GM18508 (cell line): ENCODE results near the gene TAGLN2.

ENCODE experiments used
- ATAC-seq: cut with Tn5 transposase; IDR thresholded peaks from one replicate; pipeline ENCODE4 v1.9.1; 2021; ENCODE audit warnings: moderate number of reproducible peaks; ENCODE audit not compliant: insufficient read depth, unreplicated experiment

TAGLN2 gene

DNA sequence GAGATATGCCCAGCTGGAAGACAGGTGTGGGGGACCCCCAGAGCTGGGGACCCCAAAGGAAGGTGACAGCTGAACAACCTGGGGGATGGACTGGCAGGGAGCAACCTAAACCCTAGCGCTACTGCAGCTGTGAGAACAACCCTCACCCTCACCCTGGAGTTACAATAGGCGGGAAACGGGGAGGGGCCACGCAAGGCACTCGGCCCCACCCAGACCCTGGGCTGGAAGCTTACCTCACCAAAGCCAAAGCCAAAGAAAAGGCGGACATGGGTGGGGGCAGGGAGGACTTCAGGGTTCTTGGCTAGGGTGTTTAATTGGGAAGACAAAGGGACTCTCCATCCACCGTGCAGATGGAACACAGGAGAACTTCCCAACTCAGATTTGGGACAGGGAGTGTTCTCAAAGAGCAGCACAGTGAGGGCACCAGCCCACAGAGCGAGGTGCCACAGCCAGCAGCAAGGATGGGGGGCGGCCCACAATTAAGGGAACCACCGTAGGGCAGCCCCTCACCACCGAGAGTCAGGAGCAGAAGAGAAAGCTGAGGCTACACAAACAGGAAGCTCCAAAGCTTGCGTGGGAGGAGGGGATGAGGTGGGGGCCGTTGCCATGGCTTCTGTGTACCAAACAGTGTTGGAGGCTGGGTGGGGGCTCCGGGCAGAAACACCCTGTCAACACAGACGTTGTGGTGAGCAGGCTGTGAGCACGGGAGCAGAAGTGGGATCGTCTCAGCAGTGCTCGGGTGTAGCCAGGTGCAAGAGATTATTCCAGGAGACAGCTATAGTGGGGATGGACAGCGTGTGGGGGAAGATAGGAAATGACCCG lies 1.9 kb downstream of the TAGLN2 start:
- no peak for ATAC-seq

DNA sequence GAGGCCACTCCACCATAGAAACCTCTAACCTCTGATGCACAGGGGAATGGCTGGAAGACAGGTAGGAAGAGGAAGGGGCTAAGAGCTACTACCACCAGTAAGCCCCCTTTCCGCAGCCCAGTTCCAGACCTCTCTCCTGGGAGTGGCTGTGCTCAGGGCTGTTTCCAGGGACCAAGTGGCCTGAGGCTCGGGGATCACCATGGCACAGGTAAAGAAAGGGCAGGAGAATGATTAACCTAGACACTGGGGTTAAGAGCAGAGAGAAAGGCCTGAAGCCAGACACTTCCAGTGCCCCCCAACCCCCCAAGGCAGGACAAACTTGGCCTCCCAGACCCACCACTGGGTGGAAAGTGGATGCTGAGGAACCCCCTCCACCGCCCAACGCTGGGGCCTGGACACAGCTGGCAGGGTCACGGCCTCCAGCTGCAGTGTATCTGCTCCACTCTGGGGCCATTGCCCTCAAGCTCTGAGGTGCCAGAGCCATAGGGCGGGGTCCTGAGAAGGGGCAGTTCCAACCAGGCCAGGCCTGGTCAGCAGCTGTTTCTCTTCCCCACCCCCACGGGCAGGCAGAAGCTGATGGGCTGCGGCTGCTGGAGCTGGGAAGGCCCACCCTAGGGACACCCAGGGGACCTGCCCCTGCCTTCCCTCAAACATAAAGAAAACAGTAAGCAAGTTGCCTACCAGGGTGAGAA lies 2.6 kb downstream of the TAGLN2 start:
- no peak for ATAC-seq

DNA sequence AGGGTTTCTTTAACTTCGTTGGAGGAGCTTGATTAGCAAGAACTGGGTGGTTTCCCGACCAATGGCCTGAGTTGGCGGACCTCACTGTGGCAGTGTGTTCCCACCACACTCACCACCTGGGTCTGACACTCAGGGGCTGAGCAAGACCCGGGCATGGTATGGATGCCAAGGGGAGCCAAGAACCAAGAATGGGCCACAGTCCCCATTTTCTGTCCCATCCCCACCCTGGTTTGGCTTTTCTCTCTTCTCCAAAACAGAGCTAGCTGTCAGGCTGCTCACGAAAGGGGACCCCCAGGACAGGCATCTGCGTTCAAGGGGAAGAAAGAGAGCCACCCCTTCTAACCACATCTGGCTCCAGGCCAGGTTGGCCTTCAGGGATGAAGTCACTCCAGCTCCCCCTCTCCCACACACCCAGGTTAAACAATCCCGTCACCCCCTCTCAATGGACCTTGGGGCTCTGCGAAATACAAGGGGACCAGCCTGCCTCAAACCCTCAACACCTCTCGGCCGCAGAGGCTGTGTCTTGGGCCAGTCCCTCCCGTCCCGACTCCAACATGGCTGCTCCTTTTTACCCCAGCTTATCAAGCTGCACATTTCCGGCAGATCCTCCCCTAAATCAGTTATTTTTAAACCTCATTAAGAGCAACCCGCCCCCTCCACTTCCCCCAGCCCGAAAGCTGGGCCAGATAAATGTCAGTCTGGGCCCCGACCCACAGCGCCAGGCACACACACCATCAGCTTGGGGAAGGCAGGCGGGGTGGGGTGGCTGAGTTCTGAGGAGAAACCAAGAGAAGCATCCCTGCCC lies 3.4 kb downstream of the TAGLN2 start:
- ATAC-seq = no peak

DNA sequence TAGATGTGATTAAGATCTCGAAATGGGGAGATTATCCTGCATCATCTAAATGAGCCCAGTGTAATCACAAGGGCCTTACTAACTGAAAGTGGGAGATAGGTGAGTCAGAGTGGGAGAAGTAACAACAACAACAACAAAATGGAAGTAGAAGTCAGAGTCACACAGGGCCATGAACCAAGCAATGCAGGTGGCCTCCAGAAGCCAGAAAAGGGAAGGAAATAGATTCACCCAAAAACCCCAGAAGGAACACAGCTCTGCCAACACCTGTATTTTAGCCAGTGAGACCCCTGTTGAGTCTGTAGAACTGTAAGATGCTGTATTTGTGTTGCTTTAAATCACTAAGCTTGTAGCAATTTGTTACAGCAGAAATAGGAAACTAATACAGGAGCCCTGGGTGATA lies 4.1 kb downstream of the TAGLN2 start:
- peak; percentile 31 for ATAC-seq

DNA sequence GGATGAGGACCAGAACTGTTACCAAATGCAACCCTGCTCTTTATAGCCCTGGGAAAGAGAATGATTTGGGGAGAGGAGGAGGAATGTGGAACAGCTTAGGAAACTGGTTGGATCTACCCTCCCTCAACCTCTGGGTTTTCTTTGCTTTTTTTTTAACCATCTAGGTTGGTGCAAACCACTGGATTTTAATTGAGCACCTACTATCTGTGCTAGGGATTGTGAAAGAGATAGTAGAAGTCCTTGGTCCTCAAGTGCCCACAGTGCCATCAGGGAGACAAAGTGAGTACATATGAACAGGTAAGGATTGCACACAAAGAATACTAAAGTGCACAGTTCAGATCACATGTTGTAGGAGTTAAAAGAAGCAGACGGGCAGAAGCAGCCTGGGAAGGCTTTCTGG lies 4.7 kb downstream of the TAGLN2 start:
- ATAC-seq = no peak

DNA sequence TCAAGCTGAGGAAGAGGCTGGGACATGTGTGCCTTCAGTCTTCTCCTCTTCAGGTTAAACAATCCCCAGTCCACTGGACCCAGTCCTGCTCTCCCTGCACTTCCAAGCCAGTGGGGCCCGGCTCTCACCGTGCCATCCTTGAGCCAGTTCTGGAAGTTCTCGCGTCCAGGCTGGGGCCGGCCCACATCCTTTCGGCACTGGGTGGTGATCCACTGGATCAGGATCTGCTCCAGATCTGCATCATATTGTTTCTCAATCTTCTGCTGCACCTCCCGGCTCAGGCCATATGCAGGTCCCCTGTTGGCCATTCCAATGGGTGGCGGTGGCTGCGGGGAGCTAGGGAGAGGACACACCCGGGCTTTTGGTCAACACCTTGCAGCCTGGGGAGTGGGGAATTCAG lies 5.1 kb downstream of the TAGLN2 start:
- no peak for ATAC-seq

DNA sequence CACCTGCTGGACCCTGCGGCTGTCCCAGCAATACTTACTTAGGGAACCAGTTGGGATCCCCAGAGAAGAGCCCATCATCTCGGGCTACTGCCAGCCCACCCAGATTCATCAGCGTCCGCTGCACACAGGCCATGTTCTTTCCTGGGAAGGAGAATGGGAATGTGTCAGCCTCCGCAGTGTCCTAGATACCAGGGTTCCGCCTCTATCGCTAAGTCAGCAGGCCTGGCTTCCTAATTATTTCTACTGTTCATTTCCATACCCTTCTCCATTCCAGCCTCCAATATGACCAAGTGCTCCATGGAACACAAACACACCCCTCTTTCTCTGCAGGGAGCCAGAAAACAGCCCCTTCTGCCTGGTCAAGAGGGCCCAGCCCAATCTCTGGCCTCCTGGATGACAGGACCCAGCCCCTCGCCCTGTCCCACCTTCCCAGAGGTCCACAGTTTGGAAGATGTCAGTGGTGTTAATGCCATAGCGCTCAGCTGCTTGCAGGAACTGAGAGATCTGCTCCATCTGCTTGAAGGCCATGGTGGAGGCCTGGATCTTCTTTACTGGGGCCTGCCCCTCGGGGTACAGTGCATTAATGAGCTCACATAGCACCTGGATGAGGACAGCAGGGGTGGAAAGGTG lies 6.0 kb downstream of the TAGLN2 start:
- ATAC-seq = no peak

DNA sequence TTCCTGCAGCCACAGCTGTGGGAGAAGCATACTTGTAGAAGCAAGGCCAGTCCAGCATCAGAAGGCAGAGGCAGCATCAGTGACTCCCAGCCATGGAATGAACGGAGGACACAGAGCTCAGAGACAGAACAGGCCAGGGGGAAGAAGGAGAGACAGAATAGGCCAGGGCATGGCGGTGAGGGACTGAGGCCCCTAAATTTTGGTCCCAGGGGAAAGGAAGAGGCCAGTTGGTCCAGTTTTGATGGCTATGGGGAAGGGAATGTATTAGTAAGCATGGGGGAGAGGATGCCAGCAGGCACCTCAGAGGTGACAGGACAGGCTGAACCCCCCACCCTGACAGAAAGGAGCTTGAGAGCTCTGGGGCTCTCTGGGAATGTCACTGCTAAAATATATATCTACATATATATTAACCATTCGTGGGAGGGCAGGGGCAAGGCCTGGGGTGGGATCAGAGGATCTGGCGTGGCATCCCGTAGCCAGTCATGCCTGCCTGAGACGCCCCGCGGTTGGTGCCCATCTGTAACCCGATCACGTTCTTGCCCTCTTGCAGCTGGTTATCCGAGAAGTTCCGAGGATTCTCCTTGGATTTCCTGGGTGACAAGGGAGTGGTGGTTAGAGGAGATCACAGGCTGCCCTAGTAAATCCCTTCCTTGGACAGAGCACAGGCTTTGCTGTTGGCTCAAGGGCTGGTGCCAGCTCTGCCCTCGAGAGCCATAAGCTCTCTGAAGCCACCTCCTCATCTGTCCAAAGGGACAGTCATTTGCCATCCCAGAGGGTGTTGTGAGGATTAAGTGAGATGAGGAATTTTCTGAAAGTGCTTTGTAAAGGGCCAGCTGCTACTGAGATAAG lies 6.7 kb downstream of the TAGLN2 start:
- no peak for ATAC-seq

DNA sequence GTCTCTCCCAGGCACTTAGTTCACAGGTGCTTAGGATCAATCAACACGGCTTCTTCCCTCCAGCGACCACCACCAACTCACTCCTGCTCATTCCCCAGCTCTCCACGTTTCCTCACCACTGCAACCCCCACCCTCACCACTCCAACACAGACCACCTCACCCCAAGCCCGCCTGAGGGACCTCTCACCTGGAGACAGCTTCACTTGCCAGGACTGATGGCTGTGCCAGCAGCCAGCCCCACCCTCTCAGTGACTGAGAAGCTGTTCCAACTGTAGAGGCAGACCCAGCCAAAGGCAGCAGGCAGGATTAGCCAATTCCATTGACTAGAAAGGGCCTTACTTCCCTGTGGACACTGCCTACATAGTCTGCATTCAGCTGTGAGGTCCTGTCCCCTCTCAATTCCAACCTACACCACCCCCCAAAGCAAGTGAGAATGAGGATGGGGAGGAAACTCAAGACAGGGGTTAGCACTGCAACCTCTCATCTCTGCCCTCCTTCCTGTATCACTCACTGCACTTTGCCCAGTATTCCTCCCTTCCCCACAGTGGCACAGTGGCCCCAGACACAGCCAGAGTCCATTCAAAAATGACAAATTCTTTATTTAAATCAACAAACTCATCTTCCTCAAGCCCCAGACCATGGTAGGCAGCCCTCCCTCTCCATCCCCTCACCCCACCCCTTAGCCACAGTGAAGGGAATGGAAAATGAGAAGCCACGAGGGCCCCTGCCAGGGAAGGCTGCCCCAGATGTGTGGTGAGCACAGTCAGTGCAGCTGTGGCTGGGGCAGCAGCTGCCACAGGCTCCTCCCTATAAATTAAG lies 7.6 kb downstream of the TAGLN2 start:
- ATAC-seq = no peak

DNA sequence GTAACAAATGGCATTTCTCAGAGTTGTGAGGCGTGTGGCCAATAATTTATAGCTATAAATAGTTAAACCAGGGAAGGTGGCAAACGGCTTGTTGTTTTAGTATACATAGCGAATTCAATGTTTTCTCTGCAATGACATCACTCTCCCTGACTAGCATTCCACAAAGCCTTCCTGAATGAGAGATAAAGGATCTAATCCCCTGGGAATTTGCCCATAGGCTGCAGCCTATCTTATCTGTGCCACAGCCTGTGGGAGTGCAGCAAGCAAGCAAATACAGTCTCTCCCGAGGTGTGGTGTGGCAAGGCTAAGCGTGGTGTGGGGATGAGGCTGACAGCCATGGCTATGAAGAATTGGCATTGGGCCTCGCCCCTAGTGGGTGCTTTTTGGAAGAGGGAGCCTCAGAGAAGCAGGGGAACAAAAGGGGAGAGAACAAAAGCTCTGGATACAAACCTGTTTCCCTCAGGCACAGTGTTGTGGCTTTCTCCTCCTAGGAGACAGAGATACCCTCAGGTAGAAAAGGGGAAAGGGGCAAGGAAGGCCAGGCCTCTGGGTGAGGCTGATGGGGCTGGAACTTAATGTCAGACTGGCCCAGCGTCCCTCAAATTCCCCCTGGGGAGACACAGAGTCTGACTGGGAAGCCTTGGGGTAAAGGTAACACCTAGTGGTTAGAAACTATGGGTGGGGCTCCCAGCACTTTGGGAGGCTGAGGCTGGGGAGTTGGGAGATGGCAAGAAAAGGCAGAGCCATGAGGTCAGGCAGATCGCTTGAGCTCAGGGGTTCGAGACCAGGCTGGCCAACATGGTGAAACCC lies 8.9 kb downstream of the TAGLN2 start:
- no peak for ATAC-seq

DNA sequence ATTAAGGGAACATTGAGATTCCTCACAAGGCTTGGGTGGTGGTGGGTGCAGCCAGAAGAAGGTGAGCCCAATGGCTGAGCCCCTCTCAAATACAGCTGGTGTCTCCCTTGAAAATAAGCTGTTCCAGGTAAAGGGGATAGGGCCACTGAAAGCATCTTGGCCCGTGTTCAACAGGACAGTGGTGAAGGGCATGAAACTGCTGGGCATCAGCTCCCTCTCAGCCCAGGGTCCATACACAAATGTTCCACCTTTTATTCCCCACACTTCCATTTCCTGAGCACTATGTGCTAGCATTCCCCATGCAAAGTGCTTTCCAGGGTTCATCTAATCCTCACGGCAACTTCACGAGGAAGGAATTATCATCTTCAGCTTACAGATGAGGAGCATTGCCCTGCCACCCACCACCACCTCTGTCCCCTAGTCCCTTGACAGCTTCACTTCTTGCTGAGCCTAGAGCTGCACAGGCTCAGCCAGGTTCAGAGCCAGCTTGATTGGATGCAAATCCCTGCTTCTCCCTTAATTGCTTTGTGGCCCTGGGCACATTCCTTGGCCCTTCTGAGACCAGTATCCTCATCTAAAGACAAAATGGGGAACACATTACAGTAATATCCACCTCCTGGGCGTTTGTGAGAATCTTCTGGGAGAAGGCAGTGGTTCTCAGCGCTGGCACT lies 9.6 kb downstream of the TAGLN2 start:
- no peak for ATAC-seq

DNA sequence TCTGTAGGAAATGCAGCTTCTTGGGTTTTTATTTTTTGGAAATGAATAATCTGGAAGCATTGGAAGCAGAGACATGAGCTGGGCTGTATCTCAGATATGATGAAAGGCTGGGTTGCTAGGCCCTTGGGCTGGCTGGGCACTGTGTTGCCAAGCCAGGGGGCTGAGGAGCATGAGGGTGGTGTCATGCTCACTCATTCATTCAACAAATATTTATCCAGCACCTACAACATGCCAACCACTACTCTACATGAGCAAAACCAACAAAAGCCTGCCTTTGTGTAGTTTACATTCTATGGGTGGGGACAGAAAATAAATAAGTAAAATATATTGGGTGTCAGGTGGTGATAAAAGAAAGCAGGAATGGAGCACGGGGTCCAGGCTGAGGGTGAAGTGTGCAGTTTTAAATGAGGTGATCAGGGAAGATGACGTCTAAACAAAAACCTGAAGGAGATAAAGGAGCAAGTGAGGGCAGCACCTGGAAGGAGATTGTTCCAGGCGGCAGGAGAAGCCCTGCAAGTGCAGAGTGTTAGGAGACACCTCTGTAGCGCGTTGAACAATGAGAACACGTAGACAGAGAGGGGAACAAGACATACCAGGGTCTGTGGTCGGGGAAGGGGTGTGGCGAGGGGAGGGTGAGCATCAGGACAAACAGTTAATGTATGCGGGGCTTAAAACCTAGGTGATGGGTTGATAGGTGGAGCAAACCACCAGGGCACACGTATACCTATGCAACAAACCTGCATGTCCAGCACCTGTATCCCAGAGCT lies 10.9 kb downstream of the TAGLN2 start:
- ATAC-seq = no peak

DNA sequence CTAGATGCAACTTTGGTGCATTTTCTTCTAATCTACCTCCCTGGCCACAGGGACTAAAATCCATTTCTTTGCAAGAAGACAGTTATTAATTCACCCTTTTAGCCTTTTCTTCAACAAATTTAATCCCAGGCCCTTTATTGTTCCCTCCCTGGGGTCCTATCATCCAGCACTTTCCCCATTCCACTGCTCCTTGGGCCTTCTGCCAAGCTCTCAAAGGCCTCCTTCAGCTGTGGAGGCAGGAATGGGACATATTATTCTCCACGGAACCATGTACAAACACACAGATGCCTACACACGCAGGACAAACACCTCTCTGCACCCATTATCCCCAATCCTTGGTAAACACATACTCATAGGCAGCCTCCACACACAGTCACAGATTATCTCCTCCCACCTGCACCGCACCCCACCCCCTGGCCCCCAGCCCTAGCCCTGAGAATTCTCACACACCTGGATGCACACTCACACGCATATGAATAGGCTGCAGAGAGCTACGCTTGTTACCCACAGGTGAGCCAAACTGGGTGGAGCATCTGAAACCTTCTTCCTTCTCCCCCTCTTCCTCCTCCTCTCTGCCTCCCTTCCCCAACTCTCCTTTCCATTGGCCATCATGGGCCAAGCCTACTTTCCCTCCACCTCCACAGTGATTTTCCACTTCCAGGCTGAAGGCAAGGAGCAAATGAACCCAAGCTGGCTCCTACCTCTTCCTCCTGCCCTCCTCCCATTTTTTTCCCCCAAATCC lies 11.7 kb downstream of the TAGLN2 start:
- ATAC-seq = no peak

DNA sequence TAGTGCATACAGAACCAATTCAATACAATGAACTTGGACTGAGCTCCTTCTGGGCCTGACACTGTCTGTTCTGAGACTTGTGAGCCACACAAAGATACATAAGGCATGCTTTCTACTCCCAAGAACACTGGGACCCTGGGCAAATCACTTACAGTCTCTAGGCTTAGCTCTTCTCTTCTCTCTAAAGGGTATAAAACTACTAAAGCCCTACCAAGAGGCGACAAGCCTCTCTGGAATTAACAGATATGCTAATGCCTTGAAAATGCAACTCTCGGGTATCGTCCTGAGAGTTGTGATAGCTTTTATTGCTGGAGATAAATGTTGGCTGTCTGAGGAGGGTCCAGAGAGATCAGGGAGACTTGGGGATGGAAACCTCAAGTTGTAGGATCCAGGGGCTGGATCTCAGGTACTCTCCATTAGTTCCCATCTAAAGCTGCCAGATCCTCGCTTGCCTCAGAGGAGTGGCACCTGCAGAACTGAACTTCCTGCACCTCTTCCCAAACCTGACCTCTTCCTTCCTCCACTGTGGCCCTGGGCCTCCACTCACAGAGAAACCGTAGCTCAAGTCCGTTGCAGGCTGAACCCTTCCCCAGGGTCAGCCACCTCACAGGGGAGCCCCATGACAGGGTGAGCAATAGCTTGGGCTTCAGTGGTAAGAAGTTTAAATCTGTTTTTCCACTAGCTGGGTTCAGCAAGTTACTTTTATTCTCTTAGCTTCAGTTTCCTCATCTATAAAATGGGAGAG lies 13.8 kb downstream of the TAGLN2 start:
- ATAC-seq = no peak
